ENCODE data around the gene TXNL4A.

DNA sequence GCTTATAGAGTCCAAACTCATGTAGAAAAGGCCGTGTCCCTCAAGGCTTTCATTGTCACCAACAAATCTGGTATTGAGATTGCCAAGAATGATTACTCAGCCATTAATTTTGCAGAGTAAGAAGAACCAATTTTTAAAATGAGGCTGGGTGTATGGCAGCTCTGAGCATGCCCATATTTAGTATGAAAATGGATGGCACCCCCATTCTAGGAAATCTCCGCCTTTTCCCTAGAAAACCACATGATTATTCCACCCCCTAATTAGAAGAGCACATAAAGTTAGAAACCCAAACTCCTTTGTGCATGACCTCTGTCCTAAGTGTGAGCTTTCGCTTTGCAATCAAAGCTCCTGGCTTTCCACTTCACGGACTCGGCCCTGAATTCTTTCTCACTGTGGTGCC, 14.1 kb upstream of the TXNL4A start:
- no peak for TF ChIP-seq EZH2 (IDR thresholded peaks at IDR 0.05; ENCODE audit: low read length, missing control alignments)
- TF ChIP-seq, protein P1, sequence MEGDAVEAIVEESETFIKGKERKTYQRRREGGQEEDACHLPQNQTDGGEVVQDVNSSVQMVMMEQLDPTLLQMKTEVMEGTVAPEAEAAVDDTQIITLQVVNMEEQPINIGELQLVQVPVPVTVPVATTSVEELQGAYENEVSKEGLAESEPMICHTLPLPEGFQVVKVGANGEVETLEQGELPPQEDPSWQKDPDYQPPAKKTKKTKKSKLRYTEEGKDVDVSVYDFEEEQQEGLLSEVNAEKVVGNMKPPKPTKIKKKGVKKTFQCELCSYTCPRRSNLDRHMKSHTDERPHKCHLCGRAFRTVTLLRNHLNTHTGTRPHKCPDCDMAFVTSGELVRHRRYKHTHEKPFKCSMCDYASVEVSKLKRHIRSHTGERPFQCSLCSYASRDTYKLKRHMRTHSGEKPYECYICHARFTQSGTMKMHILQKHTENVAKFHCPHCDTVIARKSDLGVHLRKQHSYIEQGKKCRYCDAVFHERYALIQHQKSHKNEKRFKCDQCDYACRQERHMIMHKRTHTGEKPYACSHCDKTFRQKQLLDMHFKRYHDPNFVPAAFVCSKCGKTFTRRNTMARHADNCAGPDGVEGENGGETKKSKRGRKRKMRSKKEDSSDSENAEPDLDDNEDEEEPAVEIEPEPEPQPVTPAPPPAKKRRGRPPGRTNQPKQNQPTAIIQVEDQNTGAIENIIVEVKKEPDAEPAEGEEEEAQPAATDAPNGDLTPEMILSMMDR (conservative IDR thresholded peaks at IDR 0.05 in 1 of 2, IDR thresholded peaks at IDR 0.05 in 1 of 2; ENCODE audit: low read depth in 1 of 2, low read length in 2 of 2) = no peak

Measured in fibroblast of lung (primary cell).